Measurements from ENCODE around the gene THY1.

DNA sequence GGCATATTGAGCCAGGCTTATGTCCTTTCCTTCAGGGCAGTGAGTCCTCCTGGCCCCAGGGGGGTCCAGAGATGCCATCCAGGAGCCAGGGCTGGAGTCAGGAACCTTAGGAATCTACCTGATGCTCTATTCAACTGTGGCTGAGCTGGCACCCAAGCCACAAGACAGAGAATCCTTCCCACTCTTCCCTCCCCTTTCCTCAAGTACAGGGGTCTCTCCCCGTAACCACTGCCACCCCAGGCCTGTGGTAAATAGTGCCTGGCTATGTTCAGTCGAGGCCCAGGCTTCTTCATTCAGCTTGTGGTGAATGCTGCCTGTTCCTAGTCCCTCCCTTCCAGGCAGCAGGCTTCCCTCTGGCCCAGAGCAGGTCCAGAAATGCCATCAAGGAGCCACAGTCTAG is 45.5 kb upstream of the THY1 start:
- TF ChIP-seq CTCF (conservative IDR thresholded peaks at IDR 0.05) (no peak), ZFX (IDR thresholded peaks at IDR 0.05) (no peak)

Measured in C4-2B (cell line).